GM12891 (cell line): ENCODE data around the gene PNRC2.

Experiments
- POLR2A ChIP-seq: IDR thresholded peaks from 2 replicates; pipeline ENCODE4 v1.6.1; 2011; ENCODE audit warnings: low read depth, low read length, control low read depth
- POLR2AphosphoS5 ChIP-seq: IDR thresholded peaks from 2 replicates; pipeline ENCODE4 v1.6.1; 2011; ENCODE audit warnings: low read depth, low read length, control low read depth
- SPI1 ChIP-seq: IDR thresholded peaks from 2 replicates; pipeline ENCODE4 v1.6.1; 2011; ENCODE audit warnings: low read depth, low read length, control low read depth
- TAF1 ChIP-seq: IDR thresholded peaks from 2 replicates; pipeline ENCODE4 v1.6.1; 2011; ENCODE audit warnings: low read depth, low read length, control low read depth

- TF ChIP-seq SPI1 (no peak), POLR2A (no peak), POLR2AphosphoS5 (no peak; the same call in 1 of the 2 replicates), TAF1 (no peak)
Measured at GRCh38 chr1:23911921-23912320, 47.7 kb upstream of the PNRC2 start.
